Measurements from ENCODE around the gene EYA4.

The EYA4 gene

DNA sequence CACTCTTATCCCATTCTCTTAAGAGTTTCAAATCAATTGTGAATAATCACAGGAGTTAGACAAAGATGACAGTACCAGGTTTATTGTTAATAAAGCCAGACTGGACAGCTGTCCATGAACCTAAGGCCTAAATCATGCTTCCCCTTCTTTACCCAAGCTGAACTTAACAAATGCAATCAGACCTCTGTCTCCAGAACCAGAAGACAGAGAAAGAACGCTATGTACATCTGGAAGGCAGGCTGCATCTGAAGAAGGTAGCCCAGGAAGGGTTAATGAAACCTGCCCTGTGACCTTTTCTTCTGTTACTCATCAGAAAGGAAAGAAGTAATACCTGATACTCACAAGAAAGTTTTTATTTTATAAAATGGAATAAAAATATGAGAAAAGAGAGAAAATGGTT lies 118.6 kb downstream of the EYA4 start:
- Histone ChIP-seq H3K79me2 (ENCODE audit: insufficient read depth, low read length) (no peaks in the 10 kb centered on the region), H3K9ac (ENCODE audit: low read length) (no peak overlapping the region), H4K20me1 (ENCODE audit: low read depth, low read length) (no peaks in the 10 kb centered on the region), H3K4me3 (ENCODE audit: insufficient read depth, low read length, poor library complexity, severe bottlenecking) (no peak overlapping the region), H2AFZ (ENCODE audit: low read depth, low read length, severe bottlenecking) (no peak overlapping the region), H3K9me3 (ENCODE audit: insufficient read depth, low read length) (no peaks in the 10 kb centered on the region), H3K27ac (ENCODE audit: low read depth, low read length) (no peak overlapping the region), H3K9me2 (replicated peaks; ENCODE audit: insufficient read depth, low read length) (no peaks in the 10 kb centered on the region), H3K36me3 (ENCODE audit: low read length) (no peaks in the 10 kb centered on the region), H3K27me3 (ENCODE audit: low read length) (no peaks in the 10 kb centered on the region), H3F3A (ENCODE audit: insufficient read depth) (no peaks in the 10 kb centered on the region), H3K4me2 (ENCODE audit: low read depth, low read length, poor library complexity, severe bottlenecking) (no peak overlapping the region)
- TF ChIP-seq, protein P1, sequence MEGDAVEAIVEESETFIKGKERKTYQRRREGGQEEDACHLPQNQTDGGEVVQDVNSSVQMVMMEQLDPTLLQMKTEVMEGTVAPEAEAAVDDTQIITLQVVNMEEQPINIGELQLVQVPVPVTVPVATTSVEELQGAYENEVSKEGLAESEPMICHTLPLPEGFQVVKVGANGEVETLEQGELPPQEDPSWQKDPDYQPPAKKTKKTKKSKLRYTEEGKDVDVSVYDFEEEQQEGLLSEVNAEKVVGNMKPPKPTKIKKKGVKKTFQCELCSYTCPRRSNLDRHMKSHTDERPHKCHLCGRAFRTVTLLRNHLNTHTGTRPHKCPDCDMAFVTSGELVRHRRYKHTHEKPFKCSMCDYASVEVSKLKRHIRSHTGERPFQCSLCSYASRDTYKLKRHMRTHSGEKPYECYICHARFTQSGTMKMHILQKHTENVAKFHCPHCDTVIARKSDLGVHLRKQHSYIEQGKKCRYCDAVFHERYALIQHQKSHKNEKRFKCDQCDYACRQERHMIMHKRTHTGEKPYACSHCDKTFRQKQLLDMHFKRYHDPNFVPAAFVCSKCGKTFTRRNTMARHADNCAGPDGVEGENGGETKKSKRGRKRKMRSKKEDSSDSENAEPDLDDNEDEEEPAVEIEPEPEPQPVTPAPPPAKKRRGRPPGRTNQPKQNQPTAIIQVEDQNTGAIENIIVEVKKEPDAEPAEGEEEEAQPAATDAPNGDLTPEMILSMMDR (IDR thresholded peaks at IDR 0.05; ENCODE audit: insufficient read depth, low read length, poor library complexity, severe bottlenecking) = no peak
- TF ChIP-seq EZH2phosphoT487 (conservative IDR thresholded peaks at IDR 0.05; ENCODE audit: low read length) = no peak

- no peak overlapping the region for H3K9ac ChIP-seq (ENCODE audit: low read length)
- no peaks in the 10 kb centered on the region for H3K9me2 ChIP-seq (replicated peaks; ENCODE audit: insufficient read depth, low read length)
- no peak overlapping the region for H3K4me3 ChIP-seq (ENCODE audit: insufficient read depth, low read length, poor library complexity, severe bottlenecking)
- no peaks in the 10 kb centered on the region for H3K79me2 ChIP-seq (ENCODE audit: insufficient read depth, low read length)
- H3K36me3 ChIP-seq (ENCODE audit: low read length) = no peaks in the 10 kb centered on the region
- no peak overlapping the region for H3K27ac ChIP-seq (ENCODE audit: low read depth, low read length)
- no peak for TF ChIP-seq EZH2phosphoT487 (conservative IDR thresholded peaks at IDR 0.05; ENCODE audit: low read length)
- TF ChIP-seq, protein P1 (IDR thresholded peaks at IDR 0.05; ENCODE audit: insufficient read depth, low read length, poor library complexity, severe bottlenecking) = no peak
- no peak overlapping the region for H2AFZ ChIP-seq (ENCODE audit: low read depth, low read length, severe bottlenecking)
- H3F3A ChIP-seq (ENCODE audit: insufficient read depth) = no peaks in the 10 kb centered on the region
- H4K20me1 ChIP-seq (ENCODE audit: low read depth, low read length) = no peaks in the 10 kb centered on the region
- H3K9me3 ChIP-seq (ENCODE audit: insufficient read depth, low read length) = no peaks in the 10 kb centered on the region
- no peak overlapping the region for H3K4me2 ChIP-seq (ENCODE audit: low read depth, low read length, poor library complexity, severe bottlenecking)
- no peaks in the 10 kb centered on the region for H3K27me3 ChIP-seq (ENCODE audit: low read length)
These were observed 119.0 kb downstream of the EYA4 start for GRCh38 chr6:133360194-133360593.

- H3K4me2 ChIP-seq (ENCODE audit: low read depth, low read length, poor library complexity, severe bottlenecking) = no peak overlapping the region
- TF ChIP-seq, protein P1 (IDR thresholded peaks at IDR 0.05; ENCODE audit: insufficient read depth, low read length, poor library complexity, severe bottlenecking) = no peak
- no peak for TF ChIP-seq EZH2phosphoT487 (conservative IDR thresholded peaks at IDR 0.05; ENCODE audit: low read length)
- H2AFZ ChIP-seq (ENCODE audit: low read depth, low read length, severe bottlenecking) = no peak overlapping the region
- H3K27ac ChIP-seq (ENCODE audit: low read depth, low read length) = no peak overlapping the region
- H3K27me3 ChIP-seq (ENCODE audit: low read length) = no peaks in the 10 kb centered on the region
- no peaks in the 10 kb centered on the region for H4K20me1 ChIP-seq (ENCODE audit: low read depth, low read length)
- H3K79me2 ChIP-seq (ENCODE audit: insufficient read depth, low read length) = no peaks in the 10 kb centered on the region
- no peaks in the 10 kb centered on the region for H3K36me3 ChIP-seq (ENCODE audit: low read length)
- no peaks in the 10 kb centered on the region for H3F3A ChIP-seq (ENCODE audit: insufficient read depth)
- no peak overlapping the region for H3K4me3 ChIP-seq (ENCODE audit: insufficient read depth, low read length, poor library complexity, severe bottlenecking)
- H3K9me3 ChIP-seq (ENCODE audit: insufficient read depth, low read length) = no peaks in the 10 kb centered on the region
- no peaks in the 10 kb centered on the region for H3K9me2 ChIP-seq (replicated peaks; ENCODE audit: insufficient read depth, low read length)
- no peak overlapping the region for H3K9ac ChIP-seq (ENCODE audit: low read length)
These were observed 121.7 kb downstream of the EYA4 start for GRCh38 chr6:133362813-133363212.

Data from SU-DHL-6 (cell line).